ENCODE results near the gene PSMF1. TPM values are rescaled to one million over a fixed set of nuclear protein-coding genes. Genes with fewer than 3 reads are reported as not detected.

PSMF1 gene
- total RNA-seq, 1 donor from 2014 or later: 34.0 TPM

GRCh38 chr20:1178623-1179022 is 60.2 kb downstream of the PSMF1 start:
- Histone ChIP-seq H3K36me3 (no peaks in the 10 kb centered on the region), H4K20me1 (ENCODE audit: low read depth) (peaks cover 19% of the 10 kb centered on the region), H3K4me2 (no peak overlapping the region), H3K79me2 (ENCODE audit: low read depth) (no peaks in the 10 kb centered on the region), H3K4me1 (peaks cover 3% of the 10 kb centered on the region), H3K4me3 (no peak overlapping the region), H3F3A (ENCODE audit: low read depth) (peaks cover 3% of the 10 kb centered on the region), H3K9ac (no peak overlapping the region), H3K9me3 (ENCODE audit: low read depth) (no peaks in the 10 kb centered on the region), H2AFZ (replicated peaks) (no peak overlapping the region), H3K27me3 (peaks cover 15% of the 10 kb centered on the region), H3K27ac (no peak overlapping the region)
- Mint-ChIP-seq H3K9me3 (no peaks in the 10 kb centered on the region), H3K4me1 (no peaks in the 10 kb centered on the region), H3K36me3 (peaks cover 13% of the 10 kb centered on the region), H3K27me3 (ENCODE audit: insufficient read depth, low read depth) (peaks cover 15% of the 10 kb centered on the region), H3K4me3 (no peak overlapping the region), H3K27ac (no peak overlapping the region)
- no peak for DNase-seq (ENCODE audit: low spot score)
- TF ChIP-seq EZH2 (IDR thresholded peaks at IDR 0.05): no peak
- no peak for TF ChIP-seq EZH2phosphoT487 (IDR thresholded peaks at IDR 0.05)
- TF ChIP-seq, protein P1, sequence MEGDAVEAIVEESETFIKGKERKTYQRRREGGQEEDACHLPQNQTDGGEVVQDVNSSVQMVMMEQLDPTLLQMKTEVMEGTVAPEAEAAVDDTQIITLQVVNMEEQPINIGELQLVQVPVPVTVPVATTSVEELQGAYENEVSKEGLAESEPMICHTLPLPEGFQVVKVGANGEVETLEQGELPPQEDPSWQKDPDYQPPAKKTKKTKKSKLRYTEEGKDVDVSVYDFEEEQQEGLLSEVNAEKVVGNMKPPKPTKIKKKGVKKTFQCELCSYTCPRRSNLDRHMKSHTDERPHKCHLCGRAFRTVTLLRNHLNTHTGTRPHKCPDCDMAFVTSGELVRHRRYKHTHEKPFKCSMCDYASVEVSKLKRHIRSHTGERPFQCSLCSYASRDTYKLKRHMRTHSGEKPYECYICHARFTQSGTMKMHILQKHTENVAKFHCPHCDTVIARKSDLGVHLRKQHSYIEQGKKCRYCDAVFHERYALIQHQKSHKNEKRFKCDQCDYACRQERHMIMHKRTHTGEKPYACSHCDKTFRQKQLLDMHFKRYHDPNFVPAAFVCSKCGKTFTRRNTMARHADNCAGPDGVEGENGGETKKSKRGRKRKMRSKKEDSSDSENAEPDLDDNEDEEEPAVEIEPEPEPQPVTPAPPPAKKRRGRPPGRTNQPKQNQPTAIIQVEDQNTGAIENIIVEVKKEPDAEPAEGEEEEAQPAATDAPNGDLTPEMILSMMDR (IDR thresholded peaks at IDR 0.05): no peak

- Histone ChIP-seq H3K9ac (no peak overlapping the region), H4K20me1 (ENCODE audit: low read depth) (peaks cover 16% of the 10 kb centered on the region), H3K36me3 (no peaks in the 10 kb centered on the region), H3K9me3 (ENCODE audit: low read depth) (no peaks in the 10 kb centered on the region), H3K4me2 (no peak overlapping the region), H2AFZ (replicated peaks) (no peak overlapping the region), H3K27me3 (peaks cover 38% of the 10 kb centered on the region), H3K79me2 (ENCODE audit: low read depth) (no peaks in the 10 kb centered on the region), H3K27ac (no peak overlapping the region), H3F3A (ENCODE audit: low read depth) (peaks cover 6% of the 10 kb centered on the region), H3K4me3 (no peak overlapping the region), H3K4me1 (peaks cover 5% of the 10 kb centered on the region)
- H3K36me3 Mint-ChIP-seq: peaks cover 6% of the 10 kb centered on the region
- no peaks in the 10 kb centered on the region for H3K9me3 Mint-ChIP-seq
- no peak overlapping the region for H3K27ac Mint-ChIP-seq
- no peak for DNase-seq (ENCODE audit: low spot score)
- peaks cover 9% of the 10 kb centered on the region for H3K4me1 Mint-ChIP-seq
- TF ChIP-seq EZH2phosphoT487 (IDR thresholded peaks at IDR 0.05): no peak
- TF ChIP-seq, protein P1 (IDR thresholded peaks at IDR 0.05): no peak
- no peak for TF ChIP-seq EZH2 (IDR thresholded peaks at IDR 0.05)
- H3K4me3 Mint-ChIP-seq: no peak overlapping the region
- H3K27me3 Mint-ChIP-seq (ENCODE audit: insufficient read depth, low read depth): peaks cover 25% of the 10 kb centered on the region
Measured at GRCh38 chr20:1180949-1181348, 62.5 kb downstream of the PSMF1 start.

- peaks cover 27% of the 10 kb centered on the region for H3K27me3 Mint-ChIP-seq (ENCODE audit: insufficient read depth, low read depth)
- H3K4me1 Mint-ChIP-seq: peaks cover 11% of the 10 kb centered on the region
- H3K27me3 ChIP-seq: peaks cover 50% of the 10 kb centered on the region
- H3K9ac ChIP-seq: no peak overlapping the region
- no peak overlapping the region for H3K4me3 Mint-ChIP-seq
- no peaks in the 10 kb centered on the region for H3K9me3 ChIP-seq (ENCODE audit: low read depth)
- H2AFZ ChIP-seq (replicated peaks): no peak overlapping the region
- no peaks in the 10 kb centered on the region for H3K36me3 ChIP-seq
- H3K36me3 Mint-ChIP-seq: peaks cover 4% of the 10 kb centered on the region
- H3K27ac ChIP-seq: no peak overlapping the region
- no peak for DNase-seq (ENCODE audit: low spot score)
- H3F3A ChIP-seq (ENCODE audit: low read depth): peaks cover 6% of the 10 kb centered on the region
- no peak overlapping the region for H3K4me2 ChIP-seq
- no peaks in the 10 kb centered on the region for H3K79me2 ChIP-seq (ENCODE audit: low read depth)
- no peaks in the 10 kb centered on the region for H3K9me3 Mint-ChIP-seq
- H3K4me1 ChIP-seq: peaks cover 5% of the 10 kb centered on the region
- H3K27ac Mint-ChIP-seq: no peak overlapping the region
- TF ChIP-seq EZH2phosphoT487 (IDR thresholded peaks at IDR 0.05) (no peak), EZH2 (IDR thresholded peaks at IDR 0.05) (no peak)
- TF ChIP-seq, protein P1 (IDR thresholded peaks at IDR 0.05): no peak
- H4K20me1 ChIP-seq (ENCODE audit: low read depth): peaks cover 16% of the 10 kb centered on the region
- no peak overlapping the region for H3K4me3 ChIP-seq
Measured at GRCh38 chr20:1182106-1182505, 63.7 kb downstream of the PSMF1 start.
